Measurements from ENCODE around the gene MS4A4E.
"Not testable (repeated sequence)": the region's sequence is repeated elsewhere in the genome, so short reads cannot be mapped to it uniquely, and the experiment has no call there.

The MS4A4E gene

GRCh38 chr11:60169264-60169915 lies 73.5 kb downstream of the MS4A4E start:
- WGBS, result 91% methylated on average over 6 of the region's 6 CpGs
- H3K27me3 ChIP-seq (ENCODE audit: insufficient read depth, low read length), result no peaks in the 10 kb centered on the region

GRCh38 chr11:60168306-60168705 lies 74.6 kb downstream of the MS4A4E start:
- H3K9ac ChIP-seq (ENCODE audit: low read depth, low read length), result no peak overlapping the region
- H3K9me3 ChIP-seq (ENCODE audit: insufficient read depth, low read depth, low read length), result peaks cover 40% of the 10 kb centered on the region
- H3K36me3 ChIP-seq (ENCODE audit: insufficient read depth, low read length), result no peaks in the 10 kb centered on the region
- no peak overlapping the region for H3K27ac ChIP-seq (ENCODE audit: low read depth, low read length)
- no peaks in the 10 kb centered on the region for H3K27me3 ChIP-seq (ENCODE audit: insufficient read depth, low read length)
- 95% methylated on average over 6 of the region's 6 CpGs for WGBS
- H3K4me3 ChIP-seq (ENCODE audit: low read length), result no peak overlapping the region
- H3K4me1 ChIP-seq (ENCODE audit: insufficient read depth, low read length), result no peaks in the 10 kb centered on the region

More at GRCh38 chr11:60169264-60169915, 73.5 kb downstream of the MS4A4E start:
- Histone ChIP-seq H3K9me3 (ENCODE audit: insufficient read depth, low read depth, low read length) (peaks cover 40% of the 10 kb centered on the region), H3K4me1 (ENCODE audit: insufficient read depth, low read length) (no peaks in the 10 kb centered on the region), H3K4me3 (ENCODE audit: low read length) (no peak overlapping the region), H3K27ac (ENCODE audit: low read depth, low read length) (no peak overlapping the region), H3K36me3 (ENCODE audit: insufficient read depth, low read length) (no peaks in the 10 kb centered on the region), H3K9ac (ENCODE audit: low read depth, low read length) (no peak overlapping the region)

- no peak overlapping the region for H3K9ac ChIP-seq (ENCODE audit: low read depth, low read length)
- H3K36me3 ChIP-seq (ENCODE audit: insufficient read depth, low read length), result no peaks in the 10 kb centered on the region
- H3K27ac ChIP-seq (ENCODE audit: low read depth, low read length), result no peak overlapping the region
- no peak overlapping the region for H3K4me3 ChIP-seq (ENCODE audit: low read length)
- H3K9me3 ChIP-seq (ENCODE audit: insufficient read depth, low read depth, low read length), result peaks cover 39% of the 10 kb centered on the region
- H3K27me3 ChIP-seq (ENCODE audit: insufficient read depth, low read length), result no peaks in the 10 kb centered on the region
- H3K4me1 ChIP-seq (ENCODE audit: insufficient read depth, low read length), result no peaks in the 10 kb centered on the region
These were observed 77.0 kb downstream of the MS4A4E start for GRCh38 chr11:60165951-60166350.

GRCh38 chr11:60165538-60165937 lies 77.4 kb downstream of the MS4A4E start:
- H3K9ac ChIP-seq (ENCODE audit: low read depth, low read length), result no peak overlapping the region
- no peak overlapping the region for H3K4me3 ChIP-seq (ENCODE audit: low read length)
- no peaks in the 10 kb centered on the region for H3K27me3 ChIP-seq (ENCODE audit: insufficient read depth, low read length)
- H3K4me1 ChIP-seq (ENCODE audit: insufficient read depth, low read length), result no peaks in the 10 kb centered on the region
- peaks cover 35% of the 10 kb centered on the region for H3K9me3 ChIP-seq (ENCODE audit: insufficient read depth, low read depth, low read length)
- no peak overlapping the region for H3K27ac ChIP-seq (ENCODE audit: low read depth, low read length)
- WGBS, result 84% methylated on average over 2 of the region's 2 CpGs
- no peaks in the 10 kb centered on the region for H3K36me3 ChIP-seq (ENCODE audit: insufficient read depth, low read length)

- Histone ChIP-seq H3K9me3 (ENCODE audit: insufficient read depth, low read depth, low read length) (peaks cover 27% of the 10 kb centered on the region), H3K4me1 (ENCODE audit: insufficient read depth, low read length) (no peaks in the 10 kb centered on the region), H3K27ac (ENCODE audit: low read depth, low read length) (no peak overlapping the region), H3K9ac (ENCODE audit: low read depth, low read length) (no peak overlapping the region), H3K4me3 (ENCODE audit: low read length) (no peak overlapping the region), H3K27me3 (ENCODE audit: insufficient read depth, low read length) (no peaks in the 10 kb centered on the region), H3K36me3 (ENCODE audit: insufficient read depth, low read length) (no peaks in the 10 kb centered on the region)
- 83% methylated on average over 1 of the region's 1 CpG for WGBS
These were observed 78.3 kb downstream of the MS4A4E start for GRCh38 chr11:60164550-60165075.

- no peaks in the 10 kb centered on the region for H3K27me3 ChIP-seq (ENCODE audit: insufficient read depth, low read length)
- H3K27ac ChIP-seq (ENCODE audit: low read depth, low read length), result no peak overlapping the region
- 90% methylated on average over 4 of the region's 4 CpGs for WGBS
- H3K4me1 ChIP-seq (ENCODE audit: insufficient read depth, low read length), result no peaks in the 10 kb centered on the region
- H3K9ac ChIP-seq (ENCODE audit: low read depth, low read length), result no peak overlapping the region
- no peaks in the 10 kb centered on the region for H3K36me3 ChIP-seq (ENCODE audit: insufficient read depth, low read length)
- H3K9me3 ChIP-seq (ENCODE audit: insufficient read depth, low read depth, low read length), result 0 out of 2 replicates have a peak, but pooled peaks cover 6% of the 10 kb centered on the region
- no peak overlapping the region for H3K4me3 ChIP-seq (ENCODE audit: low read length)
These were observed 81.2 kb downstream of the MS4A4E start for GRCh38 chr11:60161766-60162165.

GRCh38 chr11:60161107-60161506 lies 81.8 kb downstream of the MS4A4E start:
- Histone ChIP-seq H3K4me1 (ENCODE audit: insufficient read depth, low read length) (no peaks in the 10 kb centered on the region), H3K27me3 (ENCODE audit: insufficient read depth, low read length) (no peaks in the 10 kb centered on the region), H3K4me3 (ENCODE audit: low read length) (no peak overlapping the region), H3K27ac (ENCODE audit: low read depth, low read length) (no peak overlapping the region), H3K9me3 (ENCODE audit: insufficient read depth, low read depth, low read length) (0 out of 2 replicates have a peak, but pooled peaks cover 6% of the 10 kb centered on the region), H3K36me3 (ENCODE audit: insufficient read depth, low read length) (no peaks in the 10 kb centered on the region), H3K9ac (ENCODE audit: low read depth, low read length) (no peak overlapping the region)
- WGBS, result 91% methylated on average over 2 of the region's 2 CpGs

GRCh38 chr11:60159868-60160267 lies 83.1 kb downstream of the MS4A4E start:
- WGBS, result 91% methylated on average over 1 of the region's 1 CpG

GRCh38 chr11:60159284-60159683 lies 83.7 kb downstream of the MS4A4E start:
- 75% methylated on average over 2 of the region's 2 CpGs for WGBS
- Histone ChIP-seq H3K4me3 (ENCODE audit: low read length) (no peak overlapping the region), H3K36me3 (ENCODE audit: insufficient read depth, low read length) (no peaks in the 10 kb centered on the region), H3K4me1 (ENCODE audit: insufficient read depth, low read length) (no peaks in the 10 kb centered on the region), H3K27ac (ENCODE audit: low read depth, low read length) (no peak overlapping the region), H3K9ac (ENCODE audit: low read depth, low read length) (no peak overlapping the region), H3K27me3 (ENCODE audit: insufficient read depth, low read length) (no peaks in the 10 kb centered on the region), H3K9me3 (ENCODE audit: insufficient read depth, low read depth, low read length) (no peaks in the 10 kb centered on the region)

More at GRCh38 chr11:60159868-60160267, 83.1 kb downstream of the MS4A4E start:
- Histone ChIP-seq H3K9ac (ENCODE audit: low read depth, low read length) (no peak overlapping the region), H3K27ac (ENCODE audit: low read depth, low read length) (no peak overlapping the region), H3K4me1 (ENCODE audit: insufficient read depth, low read length) (no peaks in the 10 kb centered on the region), H3K27me3 (ENCODE audit: insufficient read depth, low read length) (no peaks in the 10 kb centered on the region), H3K4me3 (ENCODE audit: low read length) (no peak overlapping the region), H3K9me3 (ENCODE audit: insufficient read depth, low read depth, low read length) (0 out of 2 replicates have a peak, but pooled peaks cover 5% of the 10 kb centered on the region), H3K36me3 (ENCODE audit: insufficient read depth, low read length) (no peaks in the 10 kb centered on the region)

GRCh38 chr11:60158636-60159035 lies 84.3 kb downstream of the MS4A4E start:
- H3K4me1 ChIP-seq (ENCODE audit: insufficient read depth, low read length), result no peaks in the 10 kb centered on the region
- no peak overlapping the region for H3K27ac ChIP-seq (ENCODE audit: low read depth, low read length)
- no peaks in the 10 kb centered on the region for H3K36me3 ChIP-seq (ENCODE audit: insufficient read depth, low read length)
- H3K9ac ChIP-seq (ENCODE audit: low read depth, low read length), result no peak overlapping the region
- no peaks in the 10 kb centered on the region for H3K27me3 ChIP-seq (ENCODE audit: insufficient read depth, low read length)
- 83% methylated on average over 3 of the region's 3 CpGs for WGBS
- H3K4me3 ChIP-seq (ENCODE audit: low read length), result no peak overlapping the region
- H3K9me3 ChIP-seq (ENCODE audit: insufficient read depth, low read depth, low read length), result no peaks in the 10 kb centered on the region

- Histone ChIP-seq H3K27me3 (ENCODE audit: insufficient read depth, low read length) (no peaks in the 10 kb centered on the region), H3K9ac (ENCODE audit: low read depth, low read length) (no peak overlapping the region), H3K4me3 (ENCODE audit: low read length) (no peak overlapping the region), H3K4me1 (ENCODE audit: insufficient read depth, low read length) (no peaks in the 10 kb centered on the region), H3K9me3 (ENCODE audit: insufficient read depth, low read depth, low read length) (no peaks in the 10 kb centered on the region), H3K36me3 (ENCODE audit: insufficient read depth, low read length) (no peaks in the 10 kb centered on the region), H3K27ac (ENCODE audit: low read depth, low read length) (no peak overlapping the region)
- 90% methylated on average over 3 of the region's 3 CpGs for WGBS
These were observed 87.0 kb downstream of the MS4A4E start for GRCh38 chr11:60155931-60156330.

GRCh38 chr11:60152727-60153126 lies 90.2 kb downstream of the MS4A4E start:
- H3K27ac ChIP-seq (ENCODE audit: low read depth, low read length); H3K27me3 ChIP-seq (ENCODE audit: insufficient read depth, low read length); H3K36me3 ChIP-seq (ENCODE audit: insufficient read depth, low read length); H3K9ac ChIP-seq (ENCODE audit: low read depth, low read length); H3K9me3 ChIP-seq (ENCODE audit: insufficient read depth, low read depth, low read length); H3K4me1 ChIP-seq (ENCODE audit: insufficient read depth, low read length); H3K4me3 ChIP-seq (ENCODE audit: low read length): not testable (repeated sequence)
